HepG2 (cell line): Measurements from ENCODE around the gene RHBG. TPM values are rescaled to one million over a fixed set of nuclear protein-coding genes. Genes with fewer than 3 reads are reported as not detected.

ENCODE experiments used
- ATAC-seq: fragments of 200-7000 bp; cut with Tn5 transposase; 3 replicates; pipeline ENCODE4 v1.9.1; 2020; ENCODE audit warnings: mild to moderate bottlenecking, moderate library complexity
- BruUV-seq: library from RNA; stranded (reverse); fragments of 400-500 nt; replicated peaks from 2 replicates; lab custom pipeline; 2021; lab: Mats Ljungman, UMichigan
- CTCF ChIA-PET: fragments of 300-600 bp; formaldehyde crosslinking; extraction: SDS; loops from one replicate; lab custom pipeline; 2021; ENCODE audit warnings: low total read pairs, inconsistent platforms, low intra/inter-chr PET ratio; lab: Yijun Ruan, JAX
- POLR2A ChIA-PET: fragments of 350-600 bp; sonication (Branson Sonifier 250); formaldehyde crosslinking; loops from one replicate; lab custom pipeline; 2020; ENCODE audit warnings: antibody characterized with exemption, inconsistent platforms; lab: Yijun Ruan, JAX
- DNase-seq: peaks from one replicate; pipeline ENCODE4 v3.0.0-alpha.2; 2015; ENCODE audit warnings: low spot score
- FAIRE-seq: peaks from 3 replicates; lab custom pipeline; 2011; peaks lifted over from hg19 to GRCh38; lab: Jason Lieb, UNC
- H2AFZ ChIP-seq: one replicate; pipeline ENCODE4 v1.6.1; 2011; ENCODE audit warnings: low read length, inconsistent platforms
- H3K27ac ChIP-seq: fragments of 300-600 bp; 3 replicates; pipeline ENCODE4 v1.8.0; 2011; ENCODE audit warnings: mixed run types, mild to moderate bottlenecking, mixed read lengths, low read length, inconsistent platforms; ENCODE audit not compliant: insufficient read depth; ENCODE audit errors: extremely low read length
- H3K27me3 ChIP-seq, 2 experiments: fragments of 200-600 bp in 1 of 2; 2 replicates in 1 of 2; 3 replicates in 1 of 2; pipeline versions ENCODE4 v1.6.0 to v1.8.0; 2011; ENCODE audit warnings: low read length in 2 of 2, mild to moderate bottlenecking in 2 of 2, moderate library complexity in 2 of 2, inconsistent platforms in 1 of 2; ENCODE audit not compliant: insufficient read depth in 2 of 2, control insufficient read depth in 1 of 2
- H3K36me3 ChIP-seq, 2 experiments: fragments of 200-600 bp in 1 of 2; replicated peaks in 1 of 2; 2 replicates in 1 of 2; 3 replicates in 1 of 2; pipeline versions ENCODE4 v1.5.1 to v1.8.0; 2011; ENCODE audit warnings: low read length in 2 of 2, inconsistent platforms in 1 of 2; ENCODE audit not compliant: insufficient read depth in 2 of 2, control insufficient read depth in 1 of 2
- H3K4me1 ChIP-seq: 2 replicates; pipeline ENCODE4 v1.5.1; 2012; ENCODE audit warnings: low read length, inconsistent platforms; ENCODE audit not compliant: insufficient read depth
- H3K4me2 ChIP-seq: 2 replicates; pipeline ENCODE4 v1.6.0; 2011; ENCODE audit warnings: low read depth, low read length, inconsistent platforms
- H3K4me3 ChIP-seq, 3 experiments: fragments of 200-600 bp in 1 of 3; sonication (generic), shearing (Covaris generic) in 1 of 3; replicated peaks in 1 of 3; 2 replicates each; pipeline ENCODE4 v1.5.1; 2011 to 2016; ENCODE audit warnings: low read length in 3 of 3, inconsistent platforms in 2 of 3, low read depth in 2 of 3, mild to moderate bottlenecking in 2 of 3, control low read depth in 1 of 3, mixed read lengths in 1 of 3; ENCODE audit not compliant: insufficient read depth in 1 of 3
- H3K79me2 ChIP-seq: one replicate; pipeline ENCODE4 v1.6.1; 2011; ENCODE audit warnings: low read length, inconsistent platforms; ENCODE audit not compliant: insufficient read depth
- H3K9ac ChIP-seq: 2 replicates; pipeline ENCODE4 v1.6.0; 2011; ENCODE audit warnings: mild to moderate bottlenecking, low read depth, low read length, inconsistent platforms; ENCODE audit not compliant: insufficient read depth
- H3K9me3 ChIP-seq: 2 replicates; pipeline ENCODE4 v1.5.1; 2012; ENCODE audit warnings: mild to moderate bottlenecking, low read length
- H4K20me1 ChIP-seq: 2 replicates; pipeline ENCODE4 v1.6.0; 2011; ENCODE audit warnings: inconsistent platforms, mild to moderate bottlenecking, low read length, moderate library complexity; ENCODE audit not compliant: insufficient read depth
- GPN1 ChIP-seq: sonication (generic); formaldehyde crosslinking; IDR thresholded peaks from 2 replicates; pipeline ENCODE4 v1.5.1; 2020; ENCODE audit warnings: missing genetic modification reagents, borderline replicate concordance
- SAFB2 ChIP-seq: sonication (generic); formaldehyde crosslinking; IDR thresholded peaks from 2 replicates; pipeline ENCODE4 v1.5.1; 2020; ENCODE audit warnings: missing genetic modification reagents, low read depth, mild to moderate bottlenecking, borderline replicate concordance
- WGBS: methylation state at CpG from one replicate; pipeline ENCODE4 v1.1.6; 2017; ENCODE audit warnings: low lambda C conversion rate; 5-methylcytosine and 5-hydroxymethylcytosine counted together
- in situ Hi-C: cut with HindIII; loops from 2 replicates; pipeline ENCODE4 v1.10.0; 2017; ENCODE audit warnings: low pct_unique_long_range_greater_than_20kb; ENCODE audit not compliant: extremely low pct_ligation_motif_present
- intact Hi-C: fragments of 100-400 bp; cut with micrococcal nuclease; formaldehyde crosslinking; loops from one replicate; pipeline ENCODE4 v1.10.0; 2022; ENCODE audit not compliant: unreplicated experiment
- polyA plus RNA-seq, 8 experiments: library from polyadenylated mRNA; depleted of rRNA in 3 of 8; stranded (reverse) in 7 of 8; unstranded in 1 of 8; fragments of >200 nt; fragmentation: Illumina TruSeq in 4 of 8; extraction: Trizol in 4 of 8; gene quantifications; 2 replicates each; pipeline versions ENCODE4 v1.2.1 to v1.2.3, GENCODE V29; 2011 to 2016; ENCODE audit warnings: low read depth in 4 of 8, missing spikeins in 1 of 8, mixed read lengths in 1 of 8; ENCODE audit not compliant: insufficient read depth in 1 of 8
- total RNA-seq, 5 experiments: library from RNA; depleted of rRNA; stranded (reverse); fragments of >200 nt; fragmentation: Illumina TruSeq; extraction: Trizol; gene quantifications; 2 replicates each; pipeline ENCODE4 v1.2.3, GENCODE V29; 2016; ENCODE audit warnings: low read depth in 1 of 5
- TF ChIP-seq, protein P1 (sequence below): IDR thresholded peaks from 2 replicates; pipeline ENCODE4 v1.6.1; 2016
- TF ChIP-seq, protein P2 (sequence below): sonication (generic); formaldehyde crosslinking; IDR thresholded peaks from 2 replicates; pipeline ENCODE4 v1.4.0; 2020; ENCODE audit warnings: missing genetic modification reagents
- TF ChIP-seq, protein P3 (sequence below): sonication (generic); formaldehyde crosslinking; IDR thresholded peaks from 2 replicates; pipeline ENCODE4 v1.5.0; 2020; ENCODE audit warnings: mild to moderate bottlenecking, missing genetic modification reagents, moderate library complexity

Gene RHBG
- total and polyA plus RNA-seq, 2 of the 13 experiments (the other 11 are each of a cell fraction or from before 2014, with no cell fraction given), result 61.8 to 73.5 TPM

DNA sequence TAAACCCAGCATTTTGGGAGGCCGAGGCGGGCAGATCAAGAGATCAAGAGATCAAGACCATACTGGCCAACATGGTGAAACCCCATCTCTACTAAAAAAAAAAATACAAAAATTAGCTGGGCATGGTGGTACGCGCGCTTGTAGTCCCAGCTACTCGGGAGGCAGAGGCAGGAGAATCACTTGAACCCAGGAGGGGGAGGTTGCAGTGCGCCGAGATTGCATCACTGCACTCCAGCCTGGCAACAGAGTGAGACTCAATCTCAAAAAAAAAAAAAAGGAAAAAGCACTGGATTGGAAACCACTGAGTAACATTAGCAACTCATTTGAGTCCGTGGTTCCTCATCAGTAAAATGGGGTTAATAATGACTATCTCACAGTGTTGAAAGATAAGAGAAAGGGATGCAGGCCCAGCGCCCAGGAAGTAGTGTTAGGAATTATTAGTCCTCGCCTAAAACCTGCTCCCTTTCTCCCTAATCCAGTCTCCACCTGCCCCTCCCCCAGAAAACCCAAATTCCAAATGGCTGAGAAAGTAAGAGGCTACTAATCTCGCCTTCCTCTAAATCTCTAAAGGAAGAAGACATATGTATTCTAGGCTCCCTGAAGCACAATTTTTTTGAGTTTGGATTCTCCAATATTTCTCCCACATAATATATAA lies 49.5 kb downstream of the RHBG start:
- H3K36me3 ChIP-seq, result no peaks in the 10 kb centered on the region
- FAIRE-seq (no peak), DNase-seq (no peak), ATAC-seq (no peak)
- WGBS, result 54% methylated on average over 12 of the region's 12 CpGs
- H2AFZ ChIP-seq, result no peak overlapping the region
- in situ Hi-C loops, result no loop called here
- H3K4me3 ChIP-seq, result no peak overlapping the region
- H3K9ac ChIP-seq, result no peak overlapping the region
- H4K20me1 ChIP-seq, result no peaks in the 10 kb centered on the region
- no peaks in the 10 kb centered on the region for H3K79me2 ChIP-seq
- ChIA-PET POLR2A (no interaction called here), CTCF (no interaction called here)
- H3K27me3 ChIP-seq, result peaks cover 10 to 61% of the 10 kb centered on the region in 2 experiments
- no peak overlapping the region for H3K27ac ChIP-seq
- no peak for TF ChIP-seq GPN1 (CRISPR knock-in tag)
- no TSS peak for BruUV-seq
- intact Hi-C loops, result no loop called here
- no peaks in the 10 kb centered on the region for H3K9me3 ChIP-seq
- no peak overlapping the region for H3K4me2 ChIP-seq
- peaks cover 13% of the 10 kb centered on the region for H3K4me1 ChIP-seq

DNA sequence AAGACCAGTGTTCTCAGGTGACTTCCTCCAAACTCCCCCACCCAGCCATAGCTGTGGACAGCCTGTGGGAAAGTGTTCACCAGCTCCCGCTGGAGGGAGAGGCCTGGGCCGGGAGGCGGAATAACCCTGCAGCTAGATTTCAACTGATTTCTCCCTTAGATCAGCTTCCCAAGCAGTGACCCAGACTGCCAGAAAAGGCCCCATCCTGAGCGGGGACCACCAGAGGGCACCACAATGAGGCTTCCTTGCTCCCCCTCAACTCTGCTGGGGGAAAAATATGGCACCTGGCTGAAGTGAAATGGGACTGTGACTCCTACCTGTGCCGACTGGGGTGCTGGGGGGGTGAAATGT lies 50.8 kb downstream of the RHBG start:
- no peak overlapping the region for H3K9ac ChIP-seq
- no peaks in the 10 kb centered on the region for H4K20me1 ChIP-seq
- intact Hi-C loops, result no loop called here
- DNase-seq, result peak; percentile 7
- POLR2A ChIA-PET, result interaction anchor here (1.2 kb wide), 1 partner anchor 12 kb away, joined by 3 read pairs; no protein-coding TSS in a partner anchor
- H3K4me1 ChIP-seq, result peaks cover 13% of the 10 kb centered on the region
- TF ChIP-seq, protein P1, sequence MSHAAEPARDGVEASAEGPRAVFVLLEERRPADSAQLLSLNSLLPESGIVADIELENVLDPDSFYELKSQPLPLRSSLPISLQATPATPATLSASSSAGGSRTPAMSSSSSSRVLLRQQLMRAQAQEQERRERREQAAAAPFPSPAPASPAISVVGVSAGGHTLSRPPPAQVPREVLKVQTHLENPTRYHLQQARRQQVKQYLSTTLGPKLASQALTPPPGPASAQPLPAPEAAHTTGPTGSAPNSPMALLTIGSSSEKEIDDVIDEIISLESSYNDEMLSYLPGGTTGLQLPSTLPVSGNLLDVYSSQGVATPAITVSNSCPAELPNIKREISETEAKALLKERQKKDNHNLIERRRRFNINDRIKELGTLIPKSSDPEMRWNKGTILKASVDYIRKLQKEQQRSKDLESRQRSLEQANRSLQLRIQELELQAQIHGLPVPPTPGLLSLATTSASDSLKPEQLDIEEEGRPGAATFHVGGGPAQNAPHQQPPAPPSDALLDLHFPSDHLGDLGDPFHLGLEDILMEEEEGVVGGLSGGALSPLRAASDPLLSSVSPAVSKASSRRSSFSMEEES (CRISPR knock-in tag), result no peak
- TF ChIP-seq, protein P2, sequence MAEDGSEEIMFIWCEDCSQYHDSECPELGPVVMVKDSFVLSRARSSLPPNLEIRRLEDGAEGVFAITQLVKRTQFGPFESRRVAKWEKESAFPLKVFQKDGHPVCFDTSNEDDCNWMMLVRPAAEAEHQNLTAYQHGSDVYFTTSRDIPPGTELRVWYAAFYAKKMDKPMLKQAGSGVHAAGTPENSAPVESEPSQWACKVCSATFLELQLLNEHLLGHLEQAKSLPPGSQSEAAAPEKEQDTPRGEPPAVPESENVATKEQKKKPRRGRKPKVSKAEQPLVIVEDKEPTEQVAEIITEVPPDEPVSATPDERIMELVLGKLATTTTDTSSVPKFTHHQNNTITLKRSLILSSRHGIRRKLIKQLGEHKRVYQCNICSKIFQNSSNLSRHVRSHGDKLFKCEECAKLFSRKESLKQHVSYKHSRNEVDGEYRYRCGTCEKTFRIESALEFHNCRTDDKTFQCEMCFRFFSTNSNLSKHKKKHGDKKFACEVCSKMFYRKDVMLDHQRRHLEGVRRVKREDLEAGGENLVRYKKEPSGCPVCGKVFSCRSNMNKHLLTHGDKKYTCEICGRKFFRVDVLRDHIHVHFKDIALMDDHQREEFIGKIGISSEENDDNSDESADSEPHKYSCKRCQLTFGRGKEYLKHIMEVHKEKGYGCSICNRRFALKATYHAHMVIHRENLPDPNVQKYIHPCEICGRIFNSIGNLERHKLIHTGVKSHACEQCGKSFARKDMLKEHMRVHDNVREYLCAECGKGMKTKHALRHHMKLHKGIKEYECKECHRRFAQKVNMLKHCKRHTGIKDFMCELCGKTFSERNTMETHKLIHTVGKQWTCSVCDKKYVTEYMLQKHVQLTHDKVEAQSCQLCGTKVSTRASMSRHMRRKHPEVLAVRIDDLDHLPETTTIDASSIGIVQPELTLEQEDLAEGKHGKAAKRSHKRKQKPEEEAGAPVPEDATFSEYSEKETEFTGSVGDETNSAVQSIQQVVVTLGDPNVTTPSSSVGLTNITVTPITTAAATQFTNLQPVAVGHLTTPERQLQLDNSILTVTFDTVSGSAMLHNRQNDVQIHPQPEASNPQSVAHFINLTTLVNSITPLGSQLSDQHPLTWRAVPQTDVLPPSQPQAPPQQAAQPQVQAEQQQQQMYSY (CRISPR knock-in tag), result peak; percentile 91
- TF ChIP-seq, protein P3, sequence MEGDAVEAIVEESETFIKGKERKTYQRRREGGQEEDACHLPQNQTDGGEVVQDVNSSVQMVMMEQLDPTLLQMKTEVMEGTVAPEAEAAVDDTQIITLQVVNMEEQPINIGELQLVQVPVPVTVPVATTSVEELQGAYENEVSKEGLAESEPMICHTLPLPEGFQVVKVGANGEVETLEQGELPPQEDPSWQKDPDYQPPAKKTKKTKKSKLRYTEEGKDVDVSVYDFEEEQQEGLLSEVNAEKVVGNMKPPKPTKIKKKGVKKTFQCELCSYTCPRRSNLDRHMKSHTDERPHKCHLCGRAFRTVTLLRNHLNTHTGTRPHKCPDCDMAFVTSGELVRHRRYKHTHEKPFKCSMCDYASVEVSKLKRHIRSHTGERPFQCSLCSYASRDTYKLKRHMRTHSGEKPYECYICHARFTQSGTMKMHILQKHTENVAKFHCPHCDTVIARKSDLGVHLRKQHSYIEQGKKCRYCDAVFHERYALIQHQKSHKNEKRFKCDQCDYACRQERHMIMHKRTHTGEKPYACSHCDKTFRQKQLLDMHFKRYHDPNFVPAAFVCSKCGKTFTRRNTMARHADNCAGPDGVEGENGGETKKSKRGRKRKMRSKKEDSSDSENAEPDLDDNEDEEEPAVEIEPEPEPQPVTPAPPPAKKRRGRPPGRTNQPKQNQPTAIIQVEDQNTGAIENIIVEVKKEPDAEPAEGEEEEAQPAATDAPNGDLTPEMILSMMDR (CRISPR knock-in tag), result peak; percentile 34; the same call in 1 of the 2 replicates
- no peak for TF ChIP-seq SAFB2
- H3K4me2 ChIP-seq, result no peak overlapping the region; the same call in 1 of the 2 replicates
- in situ Hi-C loops, result no loop called here
- H2AFZ ChIP-seq, result no peak overlapping the region
- no peak overlapping the region for H3K4me3 ChIP-seq
- peak; percentile 57 for ATAC-seq
- FAIRE-seq, result no peak
- 18% methylated on average over 5 of the region's 5 CpGs for WGBS
- CTCF ChIA-PET, result interaction anchor here (0.8 kb wide), 1 partner anchor 25 kb away, joined by 3 read pairs; no protein-coding TSS in a partner anchor
- no peaks in the 10 kb centered on the region for H3K79me2 ChIP-seq
- H3K9me3 ChIP-seq, result no peaks in the 10 kb centered on the region
- H3K27ac ChIP-seq, result no peak overlapping the region
- no peaks in the 10 kb centered on the region for H3K36me3 ChIP-seq
- peaks cover 11 to 72% of the 10 kb centered on the region in 2 experiments for H3K27me3 ChIP-seq
- BruUV-seq, result no TSS peak
